Large intestine (tissue), 3 donors: ENCODE measurements around the gene CDH20. TPM values are rescaled to one million over a fixed set of nuclear protein-coding genes. Genes with fewer than 3 reads are reported as not detected.
A peak's percentile ranks its signal among the peaks of the same experiment; 100 is the strongest.

Source experiments
- DNase-seq, 2 donors: peaks; one replicate each; pipeline versions ENCODE4 v3.0.0 to v3.0.0-alpha.2; 2013
- H3K27ac ChIP-seq: one replicate; pipeline ENCODE4 v1.5.1; 2013; ENCODE audit warnings: low read length
- H3K27me3 ChIP-seq: 2 replicates; pipeline ENCODE4 v1.6.1; 2013; ENCODE audit warnings: low read length; ENCODE audit not compliant: control insufficient read depth, insufficient read depth
- H3K36me3 ChIP-seq: 2 replicates; pipeline ENCODE4 v1.6.1; 2013; ENCODE audit warnings: low read length; ENCODE audit not compliant: control insufficient read depth, insufficient read depth
- H3K4me1 ChIP-seq: one replicate; pipeline ENCODE4 v1.6.1; 2013; ENCODE audit warnings: low read length; ENCODE audit not compliant: control insufficient read depth, insufficient read depth
- H3K4me3 ChIP-seq: one replicate; pipeline ENCODE4 v1.5.1; 2013; ENCODE audit warnings: low read length
- H3K9me3 ChIP-seq: one replicate; pipeline ENCODE4 v1.6.1; 2013; ENCODE audit warnings: mild to moderate bottlenecking, low read depth, low read length, moderate library complexity; ENCODE audit not compliant: control insufficient read depth
- WGBS: methylation state at CpG from one replicate; pipeline ENCODE4 v1.1.5; 2013; ENCODE audit warnings: low lambda C conversion rate; ENCODE audit not compliant: insufficient coverage; 5-methylcytosine and 5-hydroxymethylcytosine counted together
- polyA plus RNA-seq: library from polyadenylated mRNA; unstranded; fragments of 120-200 nt; gene quantifications from one replicate; pipeline ENCODE4 v1.2.1, GENCODE V29; 2013

CDH20 gene
- polyA plus RNA-seq, 1 donor, result 0.22 TPM

GRCh38 chr18:61470031-61470674, 136.9 kb downstream of the CDH20 start:
- 100% methylated on average over 2 of the region's 16 CpGs for WGBS
- Histone ChIP-seq H3K4me1 (no peaks in the 10 kb centered on the region), H3K9me3 (no peaks in the 10 kb centered on the region), H3K4me3 (no peak overlapping the region), H3K36me3 (no peaks in the 10 kb centered on the region), H3K27ac (no peak overlapping the region), H3K27me3 (no peaks in the 10 kb centered on the region)
- no peak for DNase-seq

GRCh38 chr18:61471541-61471940, 138.3 kb downstream of the CDH20 start:
- WGBS, result 90% methylated on average over 2 of the region's 4 CpGs
- H3K4me3 ChIP-seq, result no peak overlapping the region
- peaks cover 3% of the 10 kb centered on the region for H3K27me3 ChIP-seq
- no peak for DNase-seq
- no peaks in the 10 kb centered on the region for H3K9me3 ChIP-seq
- H3K27ac ChIP-seq, result no peak overlapping the region
- no peaks in the 10 kb centered on the region for H3K4me1 ChIP-seq
- H3K36me3 ChIP-seq, result no peaks in the 10 kb centered on the region

GRCh38 chr18:61471942-61472341, 138.7 kb downstream of the CDH20 start:
- H3K4me3 ChIP-seq, result no peak overlapping the region
- H3K27ac ChIP-seq, result no peak overlapping the region
- WGBS, result 80% methylated on average over 1 of the region's 5 CpGs
- no peaks in the 10 kb centered on the region for H3K9me3 ChIP-seq
- no peaks in the 10 kb centered on the region for H3K4me1 ChIP-seq
- DNase-seq, result no peak
- no peaks in the 10 kb centered on the region for H3K36me3 ChIP-seq
- H3K27me3 ChIP-seq, result peaks cover 3% of the 10 kb centered on the region

DNA sequence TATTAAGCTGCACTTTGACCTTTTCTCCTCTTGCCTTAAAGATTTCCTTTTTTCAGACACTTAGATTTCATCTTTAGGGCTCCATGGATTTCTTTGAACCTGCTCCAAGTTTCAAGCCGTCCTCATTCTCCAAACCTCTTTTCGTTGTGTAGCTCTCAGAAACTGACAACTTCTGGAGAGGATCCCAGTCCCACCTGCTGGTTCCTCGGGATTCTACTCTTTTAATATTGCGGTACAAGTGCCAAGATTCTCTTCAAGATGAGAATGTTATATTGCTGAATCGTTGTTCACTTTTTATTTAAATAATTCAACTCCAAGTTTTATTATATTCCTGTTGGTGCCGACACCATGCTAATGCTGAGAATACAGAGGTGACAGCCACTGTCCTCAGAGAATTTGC, 141.1 kb downstream of the CDH20 start:
- 81% methylated on average over 3 of the region's 6 CpGs for WGBS
- no peak for DNase-seq
- no peaks in the 10 kb centered on the region for H3K36me3 ChIP-seq
- no peak overlapping the region for H3K27ac ChIP-seq
- no peaks in the 10 kb centered on the region for H3K4me1 ChIP-seq
- no peaks in the 10 kb centered on the region for H3K9me3 ChIP-seq
- no peak overlapping the region for H3K4me3 ChIP-seq
- H3K27me3 ChIP-seq, result peaks cover 3% of the 10 kb centered on the region

DNA sequence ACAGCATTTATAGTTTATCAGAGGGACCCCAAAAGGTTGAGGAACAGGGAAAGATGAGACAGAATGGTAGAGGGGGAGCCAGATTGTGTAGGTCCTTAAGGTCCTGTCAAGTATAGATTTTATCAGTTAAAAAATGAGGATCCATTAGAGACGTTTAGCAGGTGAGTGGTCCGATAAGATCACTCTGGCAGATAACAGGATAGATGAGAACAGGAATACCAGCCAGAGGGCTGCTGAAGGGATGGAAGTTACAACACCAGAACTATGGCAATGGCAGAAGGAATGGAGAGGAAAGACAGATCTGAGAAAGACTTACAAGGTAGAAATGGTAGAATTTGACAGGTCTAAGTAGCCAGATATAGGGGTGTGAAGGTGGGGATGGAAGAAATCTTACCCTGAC, 141.7 kb downstream of the CDH20 start:
- Histone ChIP-seq H3K27ac (no peak overlapping the region), H3K36me3 (no peaks in the 10 kb centered on the region), H3K4me3 (no peak overlapping the region), H3K4me1 (no peaks in the 10 kb centered on the region), H3K27me3 (peaks cover 3% of the 10 kb centered on the region), H3K9me3 (no peaks in the 10 kb centered on the region)
- no peak for DNase-seq
- WGBS, result 58% methylated on average over 2 of the region's 2 CpGs

GRCh38 chr18:61475931-61476330, 142.7 kb downstream of the CDH20 start:
- no peaks in the 10 kb centered on the region for H3K36me3 ChIP-seq
- H3K4me3 ChIP-seq, result no peak overlapping the region
- H3K9me3 ChIP-seq, result no peaks in the 10 kb centered on the region
- H3K27ac ChIP-seq, result no peak overlapping the region
- H3K27me3 ChIP-seq, result peaks cover 3% of the 10 kb centered on the region
- no peak for DNase-seq
- WGBS, result no CpG with 5 or more reads among the region's 5 CpGs
- no peaks in the 10 kb centered on the region for H3K4me1 ChIP-seq

- Histone ChIP-seq H3K36me3 (no peaks in the 10 kb centered on the region), H3K9me3 (no peaks in the 10 kb centered on the region), H3K4me1 (no peaks in the 10 kb centered on the region), H3K27me3 (no peaks in the 10 kb centered on the region), H3K4me3 (no peak overlapping the region), H3K27ac (no peak overlapping the region)
- no CpG with 5 or more reads among the region's 3 CpGs for WGBS
- DNase-seq, result no peak
Observed at GRCh38 chr18:61489334-61489733, 156.1 kb downstream of the CDH20 start.

- peaks cover 19% of the 10 kb centered on the region for H3K27me3 ChIP-seq
- H3K4me3 ChIP-seq, result no peak overlapping the region
- no peaks in the 10 kb centered on the region for H3K9me3 ChIP-seq
- DNase-seq, result no peak
- WGBS, result no CpG with 5 or more reads among the region's 18 CpGs
- no peaks in the 10 kb centered on the region for H3K36me3 ChIP-seq
- no peak overlapping the region for H3K27ac ChIP-seq
- H3K4me1 ChIP-seq, result no peaks in the 10 kb centered on the region
Observed at GRCh38 chr18:61496374-61496773, 163.1 kb downstream of the CDH20 start.

- no peak for DNase-seq
- Histone ChIP-seq H3K9me3 (no peaks in the 10 kb centered on the region), H3K36me3 (no peaks in the 10 kb centered on the region), H3K4me1 (no peaks in the 10 kb centered on the region), H3K4me3 (no peak overlapping the region), H3K27ac (no peak overlapping the region), H3K27me3 (peaks cover 19% of the 10 kb centered on the region)
- WGBS, result 100% methylated on average over 1 of the region's 3 CpGs
Observed at GRCh38 chr18:61497422-61497821, 164.2 kb downstream of the CDH20 start.

- peak; percentile 11 to 21 for DNase-seq
- no CpG with 5 or more reads among the region's 1 CpG for WGBS
- no peaks in the 10 kb centered on the region for H3K36me3 ChIP-seq
Observed at GRCh38 chr18:61502472-61502871, 169.2 kb downstream of the CDH20 start.

DNA sequence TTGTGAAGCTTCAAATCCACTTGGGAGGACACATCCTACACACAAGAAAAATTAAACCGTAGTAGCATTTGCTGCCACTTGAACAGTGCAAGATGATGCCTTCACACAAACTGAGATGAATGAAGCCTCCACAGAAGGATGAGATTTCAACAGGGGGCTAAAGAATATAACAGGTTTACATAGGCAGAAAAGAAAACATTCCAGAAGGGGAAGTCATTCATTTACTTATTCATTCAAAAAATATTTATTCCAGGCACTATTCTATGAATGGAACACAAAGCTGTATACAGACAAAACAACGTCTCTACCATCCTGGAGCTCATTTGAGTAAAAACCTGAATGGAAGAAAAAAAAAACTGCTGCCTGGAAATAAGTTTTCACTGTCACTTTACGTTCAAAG, 170.5 kb downstream of the CDH20 start:
- Histone ChIP-seq H3K9me3 (no peaks in the 10 kb centered on the region), H3K36me3 (no peaks in the 10 kb centered on the region), H3K27me3 (peaks cover 10% of the 10 kb centered on the region), H3K27ac (no peak overlapping the region), H3K4me1 (no peaks in the 10 kb centered on the region), H3K4me3 (no peak overlapping the region)
- no peak for DNase-seq
- WGBS, result 17% methylated on average over 1 of the region's 3 CpGs

More at GRCh38 chr18:61502472-61502871, 169.2 kb downstream of the CDH20 start:
- no peak overlapping the region for H3K4me3 ChIP-seq
- H3K4me1 ChIP-seq, result no peaks in the 10 kb centered on the region
- peaks cover 10% of the 10 kb centered on the region for H3K27me3 ChIP-seq
- no peak overlapping the region for H3K27ac ChIP-seq
- H3K9me3 ChIP-seq, result no peaks in the 10 kb centered on the region
